Activated CD4-positive, alpha-beta T cell treated with anti-CD3 and anti-CD28 coated beads, Interleukin-2, amount 10 ng/mL, durations not matched to agents 24 days and 14 days (primary cell): Measurements from ENCODE around the gene BRD9. TPM values are rescaled to one million over a fixed set of nuclear protein-coding genes. Genes with fewer than 3 reads are reported as not detected.

Source experiments
- total RNA-seq: library from RNA; stranded (reverse); gene quantifications from 2 replicates; pipeline ENCODE4 v1.2.3, GENCODE V29; 2022

BRD9 gene
- total RNA-seq, 1 donor from 2014 or later = 82.0 TPM

Other genes with a start within 250 kb of the BRD9 start
- gene TPPP, start 199.4 kb downstream of the BRD9 start, total RNA-seq = 0.07 TPM in 1 of 2 replicates, not detected in the other
- not detected in 2 replicates for gene ZDHHC11B, start 108.1 kb downstream of the BRD9 start, total RNA-seq
- 13.6 and 14.3 TPM in 2 replicates for gene ZDHHC11, start 41.8 kb downstream of the BRD9 start, total RNA-seq
- gene TRIP13, start 83 bp upstream of the BRD9 start, total RNA-seq = 47.5 and 52.6 TPM in 2 replicates
- gene NKD2, start 116.0 kb upstream of the BRD9 start, total RNA-seq = 3.3 and 4.0 TPM in 2 replicates
- gene SLC12A7, start 219.3 kb upstream of the BRD9 start, total RNA-seq = 32.1 and 33.4 TPM in 2 replicates